NOMO-1 (cell line): ENCODE measurements around the gene ASIC4.

ENCODE experiments used
- DNase-seq, 2 experiments: peaks; one replicate each; lab custom pipeline; 2025; ENCODE audit not compliant: unreplicated experiment in 2 of 2; lab: John Stamatoyannopoulos, UW

ASIC4 gene

DNA sequence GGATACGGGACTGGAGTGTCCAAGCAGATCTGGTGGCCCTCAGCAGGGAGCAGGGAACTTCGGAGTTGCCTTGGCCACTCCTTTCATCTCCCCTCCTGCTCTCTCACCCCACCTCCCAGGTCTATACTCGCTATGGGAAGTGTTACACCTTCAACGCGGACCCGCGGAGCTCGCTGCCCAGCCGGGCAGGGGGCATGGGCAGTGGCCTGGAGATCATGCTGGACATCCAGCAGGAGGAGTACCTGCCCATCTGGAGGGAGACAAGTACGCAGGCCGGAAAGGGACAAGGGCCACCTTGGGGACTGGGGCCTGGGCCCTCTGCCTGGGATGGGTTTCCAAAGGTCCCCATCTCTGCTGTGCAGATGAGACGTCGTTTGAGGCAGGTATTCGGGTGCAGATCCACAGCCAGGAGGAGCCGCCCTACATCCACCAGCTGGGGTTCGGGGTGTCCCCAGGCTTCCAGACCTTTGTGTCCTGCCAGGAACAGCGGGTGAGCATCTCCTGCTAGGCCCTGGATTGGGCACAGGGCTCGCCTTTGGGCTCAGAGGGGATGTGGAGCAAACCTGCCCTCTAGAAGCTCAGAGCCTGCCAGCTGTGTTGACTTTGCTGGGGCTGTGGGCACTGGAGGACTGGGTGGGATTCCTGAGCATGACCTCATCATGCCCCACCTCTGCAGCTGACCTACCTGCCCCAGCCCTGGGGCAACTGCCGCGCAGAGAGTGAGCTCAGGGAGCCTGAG is 17.5 kb downstream of the ASIC4 start:
- DNase-seq, result no peak

DNA sequence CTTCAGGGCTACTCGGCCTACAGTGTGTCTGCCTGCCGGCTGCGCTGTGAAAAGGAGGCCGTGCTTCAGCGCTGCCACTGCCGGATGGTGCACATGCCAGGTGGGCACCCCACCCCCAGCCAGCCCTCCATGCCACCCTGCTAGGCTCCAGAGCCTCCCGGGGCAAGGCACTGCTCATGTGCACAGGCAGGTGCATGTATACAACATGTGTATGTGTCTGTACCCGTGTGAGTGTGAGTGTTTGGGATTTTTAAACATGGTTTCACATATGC is 18.0 kb downstream of the ASIC4 start:
- DNase-seq, result no peak

DNA sequence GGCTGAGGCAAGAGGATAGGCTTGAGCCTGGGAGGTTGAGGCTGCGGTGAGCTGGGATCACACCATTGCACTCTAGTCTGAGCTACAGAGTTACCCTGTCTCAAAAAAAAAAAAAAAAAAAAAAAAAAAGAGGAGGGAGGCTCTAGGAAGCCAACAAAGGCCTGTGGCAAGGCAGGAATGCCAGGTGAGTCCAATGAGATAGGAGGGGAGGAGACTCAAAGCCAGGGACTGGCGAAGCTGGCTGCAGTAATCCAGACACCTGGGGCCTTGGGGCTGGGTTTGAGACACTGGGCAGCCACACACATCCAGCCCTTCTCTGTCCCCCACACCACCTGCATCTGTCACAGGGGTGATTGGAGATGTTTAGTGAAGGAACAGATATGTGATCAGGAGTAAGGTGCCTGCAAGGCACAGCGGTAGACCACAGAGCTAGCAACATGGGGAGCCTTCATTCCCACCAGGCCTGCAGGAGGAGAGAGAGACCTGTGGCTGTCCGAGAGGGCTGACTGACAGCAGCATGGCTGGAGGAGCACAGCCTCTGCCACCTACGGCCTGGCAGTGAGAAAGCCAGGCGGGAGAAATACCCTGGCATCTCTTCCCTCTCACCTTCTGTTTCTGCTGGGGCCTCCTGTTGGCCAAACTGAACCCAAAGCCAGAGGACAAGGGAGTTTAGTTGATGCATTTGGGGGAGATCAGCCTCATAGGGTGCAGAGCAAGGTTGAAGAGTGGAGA is 19.8 kb downstream of the ASIC4 start:
- no peak for DNase-seq

DNA sequence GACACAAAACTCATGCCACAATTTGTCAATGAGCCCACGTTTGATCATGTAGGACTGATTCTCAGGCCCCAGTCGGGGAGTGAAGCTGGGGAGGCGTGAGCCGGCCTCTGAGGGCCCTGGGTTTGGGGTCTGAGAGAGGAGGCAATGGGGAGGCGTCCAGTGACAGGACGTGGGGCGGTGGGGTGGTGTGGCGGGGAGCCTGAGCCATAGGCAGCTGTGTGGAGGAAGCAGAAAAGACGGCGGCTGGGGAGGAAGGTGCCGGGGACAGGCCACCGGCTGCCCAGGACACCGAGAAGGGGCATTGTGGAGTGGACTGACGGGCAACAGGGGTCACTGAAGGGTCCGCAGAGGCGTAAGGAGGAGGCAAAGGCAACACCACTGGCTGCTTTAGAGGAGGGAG is 22.1 kb downstream of the ASIC4 start:
- DNase-seq, result no peak

DNA sequence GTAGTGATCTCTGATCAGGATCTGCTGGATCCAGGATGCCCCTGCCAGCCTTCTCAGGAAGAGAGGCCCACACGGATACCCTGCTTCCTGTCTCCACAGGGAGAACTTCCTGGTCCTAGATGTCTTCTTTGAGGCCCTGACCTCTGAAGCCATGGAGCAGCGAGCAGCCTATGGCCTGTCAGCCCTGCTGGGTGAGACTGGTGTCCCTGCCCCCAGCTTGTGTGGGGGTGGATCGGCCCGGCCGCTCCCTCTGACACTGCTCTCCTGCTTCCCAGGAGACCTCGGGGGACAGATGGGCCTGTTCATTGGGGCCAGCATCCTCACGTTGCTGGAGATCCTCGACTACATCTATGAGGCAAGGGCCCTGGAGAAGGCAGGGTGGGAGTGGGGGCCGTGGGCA is 22.7 kb downstream of the ASIC4 start:
- DNase-seq, result no peak

DNA sequence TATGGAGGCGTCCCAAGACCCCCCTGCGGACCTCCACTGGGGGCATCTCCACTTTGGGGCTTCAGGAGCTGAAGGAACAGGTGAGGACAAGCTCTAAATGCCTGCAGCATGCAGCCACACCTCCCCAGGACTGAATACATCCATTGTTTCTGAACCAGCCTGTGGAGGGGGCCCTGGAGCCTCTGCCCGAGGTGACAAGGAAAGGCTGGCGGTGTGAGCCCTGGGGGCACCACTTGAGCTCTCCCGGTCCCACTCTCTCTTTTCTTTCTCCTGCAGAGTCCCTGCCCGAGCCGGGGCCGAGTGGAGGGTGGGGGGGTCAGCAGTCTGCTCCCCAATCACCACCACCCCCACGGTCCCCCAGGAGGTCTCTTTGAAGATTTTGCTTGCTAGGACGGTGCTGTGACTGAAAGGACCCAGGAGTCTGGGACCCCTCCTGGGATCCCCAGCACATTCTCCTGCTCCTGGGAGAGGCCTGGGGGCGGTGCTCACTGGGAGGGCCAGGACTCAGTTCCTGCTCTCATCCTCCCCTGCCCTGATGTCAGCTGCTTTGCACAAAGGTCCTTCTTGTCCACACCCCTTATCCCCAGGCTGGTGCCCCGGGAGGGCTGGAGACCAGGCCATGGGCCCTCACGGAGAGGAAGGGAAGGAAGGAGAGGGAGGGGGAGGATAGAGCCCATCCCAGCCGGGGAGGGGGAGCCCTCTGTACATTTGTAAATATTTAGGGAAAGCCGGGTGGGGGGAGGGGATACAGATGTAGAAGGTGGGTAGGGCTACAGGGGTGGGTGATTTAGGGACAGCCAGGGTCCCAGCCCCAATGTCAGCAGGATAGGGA is 23.6 kb downstream of the ASIC4 start:
- no peak for DNase-seq

DNA sequence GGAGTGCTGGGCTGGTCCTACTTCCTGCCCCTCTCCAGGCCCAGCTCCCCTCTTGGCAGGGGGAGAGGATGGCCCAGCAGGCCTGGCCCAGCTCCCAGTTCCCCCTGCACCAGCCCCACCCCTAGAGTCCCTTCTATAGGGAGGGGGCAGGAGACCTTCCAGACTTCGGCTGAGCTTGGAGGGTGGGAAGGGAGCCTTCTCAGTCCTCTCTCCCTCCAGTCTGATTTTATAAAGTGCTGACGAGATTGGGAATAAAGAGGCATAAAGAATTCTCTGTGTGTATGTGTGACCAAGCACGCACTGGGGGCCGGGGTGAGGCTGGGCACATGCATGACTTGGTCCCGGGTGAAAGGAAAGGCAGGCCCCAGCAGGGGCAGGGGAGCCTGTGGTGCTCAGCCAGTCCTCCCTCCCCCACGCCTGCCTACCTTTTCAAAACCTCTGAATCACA is 24.2 kb downstream of the ASIC4 start:
- DNase-seq, result no peak

DNA sequence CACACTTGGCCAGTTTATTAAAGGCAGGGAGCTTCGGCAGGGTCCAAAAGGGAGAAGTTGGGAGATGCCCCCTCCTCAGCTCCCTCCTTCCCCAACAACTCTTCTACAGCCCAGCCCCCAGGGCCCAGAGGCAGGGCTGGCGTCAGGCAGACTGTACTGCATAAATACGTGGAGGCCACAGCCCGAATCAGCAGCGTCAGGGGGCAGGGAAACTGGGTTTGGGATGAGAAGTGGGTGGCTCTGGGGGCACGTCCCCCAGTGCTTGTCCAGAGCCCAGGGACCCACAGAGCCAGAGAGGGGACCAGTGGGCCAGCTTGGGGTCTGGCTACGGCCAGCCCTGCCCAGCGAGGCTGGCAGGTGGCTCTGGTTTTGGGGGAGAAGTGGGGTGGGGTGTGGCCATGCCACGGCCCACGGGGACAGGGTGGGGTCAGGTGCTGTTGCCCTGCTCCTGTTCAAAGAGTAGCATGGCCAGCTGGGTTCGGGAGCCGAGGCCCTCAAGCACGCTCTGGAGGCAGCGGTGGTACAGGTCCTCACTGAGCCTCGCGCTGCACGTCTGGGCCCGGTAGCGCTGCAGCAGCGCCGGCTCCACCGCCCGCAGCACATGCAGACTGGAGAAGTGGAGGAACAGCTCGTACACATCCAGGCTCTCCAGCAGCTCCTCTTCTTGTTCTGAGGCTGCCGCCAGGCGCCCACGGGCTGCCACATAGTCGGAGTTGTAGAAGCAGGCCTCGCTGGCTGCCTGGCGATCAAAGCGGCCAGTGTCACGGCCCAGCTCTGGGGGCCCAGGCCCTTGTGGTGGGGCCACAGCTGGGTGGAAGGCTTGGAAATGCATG is 24.9 kb downstream of the ASIC4 start:
- no peak for DNase-seq

DNA sequence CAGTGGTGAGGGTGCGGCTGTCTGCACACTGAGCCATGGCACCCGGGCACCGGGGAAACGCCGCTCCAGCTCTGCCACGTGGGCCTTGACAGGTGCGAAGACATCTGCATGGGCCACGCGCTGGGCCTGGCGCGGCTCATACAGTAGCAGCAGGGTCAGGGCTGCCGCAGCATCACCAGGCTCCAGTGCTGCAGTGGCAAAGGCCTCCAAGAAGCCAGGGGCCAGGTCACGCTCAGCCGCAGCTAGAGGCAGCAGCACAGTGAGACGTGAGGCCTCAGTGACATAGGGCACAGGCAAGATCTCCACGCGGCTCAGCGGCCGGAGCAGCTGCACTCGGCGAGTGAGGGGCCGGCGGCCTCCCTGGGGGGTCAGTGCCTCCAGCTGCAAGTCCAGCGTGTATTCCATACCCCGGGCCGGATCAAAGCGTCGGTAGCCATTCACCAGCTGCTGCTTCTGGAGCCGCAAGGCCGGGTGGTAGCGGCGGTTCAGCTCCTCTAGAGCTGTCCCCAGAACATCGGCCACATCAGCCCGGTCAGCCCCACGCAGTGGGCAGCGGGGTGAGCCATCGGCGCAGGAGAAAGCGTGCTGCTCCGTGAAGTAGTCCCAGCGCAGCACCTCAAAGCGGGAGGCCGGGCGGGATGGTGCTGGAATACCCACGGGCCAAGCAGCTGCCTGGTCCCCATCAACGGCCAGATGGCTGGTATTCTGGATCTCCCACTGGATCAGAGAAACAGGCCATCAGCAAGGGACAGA is 25.8 kb downstream of the ASIC4 start:
- no peak for DNase-seq

DNA sequence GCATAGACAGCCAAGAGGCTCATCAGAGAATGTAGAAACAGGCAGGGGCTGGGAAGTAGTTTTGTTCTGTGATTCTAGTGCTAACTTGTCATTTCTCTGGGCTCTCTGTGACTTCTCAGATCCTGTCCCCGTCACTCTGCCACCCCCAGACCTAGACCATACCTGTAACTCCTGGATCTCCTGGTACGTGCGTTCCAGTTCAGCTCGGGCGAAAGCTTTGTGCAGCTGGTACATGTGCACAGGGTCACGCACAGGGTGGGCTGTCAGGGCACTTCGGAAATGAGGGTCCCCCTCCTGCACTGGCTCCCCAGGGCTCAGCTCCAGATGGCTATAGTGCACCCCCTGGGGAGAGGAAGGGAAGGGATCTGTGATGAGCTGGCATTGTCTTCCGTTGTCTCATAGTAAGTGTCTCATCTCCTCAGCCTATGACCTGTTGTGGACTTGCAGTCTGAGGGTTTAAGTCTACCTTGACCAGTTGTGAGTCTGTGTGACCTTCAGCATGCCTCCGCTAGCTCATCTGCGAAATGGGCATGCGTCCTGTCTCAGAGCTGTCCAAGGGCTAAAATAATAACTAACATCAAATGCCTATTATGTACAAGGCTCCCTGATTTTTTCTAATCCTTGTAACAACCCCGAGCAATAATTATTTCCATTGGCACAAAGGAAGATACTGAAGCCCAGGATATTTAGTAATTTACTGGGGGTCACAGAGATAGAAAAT is 26.7 kb downstream of the ASIC4 start:
- no peak for DNase-seq

DNA sequence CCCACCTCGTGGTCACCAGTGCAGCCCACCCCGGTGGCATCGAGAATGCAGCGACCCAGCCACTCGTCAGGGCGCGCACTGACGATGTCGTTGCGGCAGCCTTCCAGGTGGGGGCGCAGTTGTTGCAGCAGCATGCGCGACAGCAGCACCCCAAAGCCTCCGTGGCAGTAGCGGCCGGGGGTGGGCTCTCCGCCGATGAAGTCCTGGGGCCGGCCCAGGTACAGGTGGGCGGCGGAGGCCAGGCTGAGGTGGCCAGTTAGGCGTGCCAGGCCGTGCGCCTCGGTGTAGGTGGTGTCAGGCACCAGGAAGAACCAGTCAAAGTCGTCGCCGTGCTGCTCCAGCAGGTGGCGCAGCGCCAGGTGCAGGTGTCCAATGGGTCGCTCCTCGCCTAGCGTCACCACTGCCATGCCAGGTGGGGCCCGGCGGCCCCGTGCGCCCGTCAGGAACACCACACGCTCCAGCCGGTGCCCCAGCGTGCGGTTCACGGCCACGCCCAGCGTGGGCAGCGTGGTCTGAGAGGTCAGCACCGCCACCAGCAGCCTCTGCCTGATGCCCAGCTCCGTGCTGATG is 27.4 kb downstream of the ASIC4 start:
- peak; percentile 58 to 71 for DNase-seq

DNA sequence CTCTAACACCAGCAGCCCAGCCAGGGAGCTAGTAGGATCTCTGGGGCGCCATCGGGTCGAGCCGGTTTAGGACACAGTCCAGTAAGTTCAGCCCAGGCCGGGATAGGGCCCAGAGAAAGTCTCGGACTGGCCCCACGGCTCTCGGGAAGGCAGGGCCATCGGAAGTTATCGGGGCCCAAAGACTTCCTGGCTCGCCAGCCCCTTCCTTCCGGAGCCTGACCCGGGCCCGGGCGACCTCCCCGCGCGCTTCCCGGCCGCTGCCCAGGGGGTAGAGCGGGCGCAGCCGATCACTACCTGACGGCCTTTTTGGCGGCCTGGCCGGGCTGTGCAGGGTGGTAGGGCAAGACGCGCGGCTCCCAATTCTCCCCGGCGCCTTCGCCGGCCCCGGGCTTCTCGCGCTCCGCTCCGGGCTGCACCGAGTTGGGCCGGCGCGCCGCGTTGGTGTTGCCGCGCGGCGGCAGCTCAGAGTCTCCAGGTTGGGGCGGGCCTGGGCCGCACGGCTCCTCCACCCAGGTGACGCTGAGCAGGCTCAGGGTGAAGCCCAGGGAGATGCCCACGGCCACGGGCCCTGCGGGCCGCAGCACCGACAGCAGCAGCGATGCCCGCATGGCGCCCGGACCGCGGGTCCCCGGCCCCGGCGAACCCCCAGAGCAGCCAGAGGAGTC is 28.8 kb downstream of the ASIC4 start:
- peak in 1 of 2 experiments; percentile 56 for DNase-seq

DNA sequence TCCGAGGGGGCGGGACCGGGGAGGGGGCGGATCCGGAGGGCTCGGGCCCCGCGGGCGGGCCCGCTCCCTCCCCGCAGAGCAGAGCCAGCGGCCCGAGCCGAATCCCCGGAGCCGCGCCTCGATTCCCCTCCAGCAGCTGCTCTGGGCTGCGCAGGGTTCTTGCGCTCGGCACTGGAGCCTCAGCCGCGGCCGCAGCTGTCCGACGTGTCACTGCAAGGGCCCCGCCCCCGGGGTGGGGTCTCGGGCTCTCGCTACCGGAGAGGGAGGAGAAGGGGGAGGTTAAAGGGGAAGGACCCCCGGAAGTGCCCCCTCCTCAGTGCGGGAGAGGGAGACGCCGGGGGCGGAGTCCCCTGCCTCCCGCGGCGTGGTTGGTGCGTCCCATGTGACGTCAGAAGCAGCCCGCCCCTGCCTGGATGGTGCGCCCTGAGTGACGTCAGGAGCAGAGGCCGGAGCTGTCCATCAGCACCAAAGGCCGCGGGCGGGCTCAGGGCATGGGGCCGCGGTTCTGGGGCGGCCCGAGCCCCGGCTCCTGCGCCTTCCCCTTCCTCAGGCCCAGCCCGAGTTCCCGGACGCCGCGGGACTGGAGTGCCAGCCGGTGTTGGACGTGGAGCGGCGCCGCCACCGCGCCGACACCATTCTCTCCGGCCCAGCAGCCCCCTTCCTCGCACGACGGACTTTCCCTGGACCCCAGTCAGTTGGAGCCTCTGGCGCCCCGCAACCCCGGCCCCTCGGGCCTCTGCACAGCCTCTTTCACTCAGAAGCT is 29.5 kb downstream of the ASIC4 start, which contains the start of the genes CHPF and TMEM198:
Gene CHPF, minus strand, starts transcription at position 214 of the 763 bp plus-strand sequence. CDS start 271 bp downstream, outside the sequence.
Gene TMEM198, plus strand, starts transcription at position 433 of the 763 bp plus-strand sequence. CDS start 700 bp downstream, outside the sequence.
- DNase-seq, result peak; percentile 91 to 93

DNA sequence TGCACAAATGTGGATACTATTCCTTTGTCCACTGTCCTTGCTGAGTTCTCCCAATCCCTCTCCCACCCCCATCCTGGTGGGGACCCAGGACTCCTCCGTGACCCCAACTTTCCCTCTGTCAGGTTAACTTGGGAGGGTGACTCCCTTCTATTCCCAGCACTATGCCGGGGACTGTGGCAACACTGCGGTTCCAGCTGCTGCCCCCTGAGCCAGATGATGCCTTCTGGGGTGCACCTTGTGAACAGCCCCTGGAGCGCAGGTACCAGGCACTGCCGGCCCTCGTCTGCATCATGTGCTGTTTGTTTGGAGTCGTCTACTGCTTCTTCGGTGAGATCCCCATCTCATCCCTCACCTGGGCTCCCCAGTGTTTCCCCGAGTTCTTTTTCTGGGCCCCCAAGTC is 30.3 kb downstream of the ASIC4 start:
- no peak for DNase-seq

DNA sequence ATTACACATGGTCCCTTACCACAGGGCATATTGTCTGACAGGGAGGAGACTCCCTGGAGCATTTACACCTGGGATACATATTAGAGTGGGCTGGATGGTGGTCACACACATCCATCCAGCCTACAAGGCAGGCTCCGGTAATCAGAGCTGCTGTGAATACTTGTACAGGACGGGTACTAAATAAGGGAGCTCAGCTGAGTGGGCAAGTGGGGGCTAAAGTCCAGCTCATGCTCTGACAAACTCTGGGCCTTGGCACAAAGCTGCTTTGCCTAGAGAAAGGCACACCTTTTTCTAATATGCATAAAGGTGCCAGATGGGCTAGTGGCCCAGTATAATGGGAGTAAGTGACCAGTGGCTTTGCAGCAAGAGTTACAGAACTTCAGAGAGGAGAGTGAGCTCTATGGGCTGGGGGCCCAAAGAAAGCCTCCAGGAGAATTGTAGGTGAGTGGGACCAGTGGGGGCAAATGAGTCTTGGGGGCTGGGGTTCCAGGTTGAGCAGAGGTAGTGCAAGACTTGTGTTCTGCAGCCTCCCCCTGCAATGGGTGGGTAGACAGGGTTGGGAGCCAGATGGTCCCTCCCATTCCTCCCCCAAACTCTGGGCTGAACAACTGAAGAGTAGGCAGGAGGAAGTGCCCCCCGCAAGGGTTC is 31.1 kb downstream of the ASIC4 start:
- DNase-seq, result no peak

DNA sequence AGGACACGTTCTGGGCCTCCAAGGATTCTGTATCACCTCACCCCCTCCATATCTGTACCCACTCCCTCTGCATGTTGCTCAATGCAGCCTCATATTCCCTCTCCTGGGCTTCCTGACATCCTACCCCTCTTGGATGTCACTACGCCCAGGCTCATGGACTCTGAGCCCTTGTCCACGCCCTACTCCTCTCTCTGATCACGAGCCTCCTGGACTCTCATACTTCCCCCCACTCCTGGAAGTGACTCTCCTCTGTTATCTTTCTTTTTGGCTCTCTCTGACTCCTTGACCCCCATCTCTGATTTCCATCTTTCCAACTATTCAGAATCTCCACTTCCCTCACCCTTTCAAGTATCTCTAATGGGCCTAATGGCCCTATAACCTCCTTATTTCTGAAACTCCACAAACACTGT is 31.7 kb downstream of the ASIC4 start:
- no peak for DNase-seq

DNA sequence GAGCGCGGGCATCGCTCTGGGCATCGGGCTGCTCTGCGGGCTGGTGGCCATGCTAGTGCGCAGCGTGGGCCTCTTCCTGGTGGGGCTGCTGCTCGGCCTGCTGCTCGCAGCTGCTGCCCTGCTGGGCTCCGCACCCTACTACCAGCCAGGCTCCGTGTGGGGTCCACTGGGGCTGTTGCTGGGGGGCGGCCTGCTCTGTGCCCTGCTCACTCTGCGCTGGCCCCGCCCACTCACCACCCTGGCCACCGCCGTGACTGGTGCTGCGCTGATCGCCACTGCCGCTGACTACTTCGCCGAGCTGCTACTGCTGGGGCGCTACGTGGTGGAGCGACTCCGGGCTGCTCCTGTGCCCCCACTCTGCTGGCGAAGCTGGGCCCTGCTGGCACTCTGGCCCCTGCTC is 33.3 kb downstream of the ASIC4 start:
- DNase-seq, result no peak
